H9 (cell line): ENCODE measurements around the gene C1QTNF6. TPM values are rescaled to one million over a fixed set of nuclear protein-coding genes. Genes with fewer than 3 reads are reported as not detected.

Experiments
- DNase-seq: peaks from one replicate; pipeline ENCODE4 v3.0.0-alpha.2; 2017
- H2AFZ ChIP-seq: one replicate; pipeline ENCODE4 v1.6.1; 2013; ENCODE audit warnings: mild to moderate bottlenecking, low read length, control low read depth, moderate library complexity
- H2AK5ac ChIP-seq: 2 replicates; pipeline ENCODE4 v1.6.1; 2013; ENCODE audit warnings: low read length, control low read depth, mixed read lengths; ENCODE audit not compliant: insufficient read length
- H2BK120ac ChIP-seq: one replicate; pipeline ENCODE4 v1.6.1; 2013; ENCODE audit warnings: low read depth, mild to moderate bottlenecking, low read length, control low read depth, inconsistent platforms; ENCODE audit not compliant: poor library complexity, severe bottlenecking
- H2BK12ac ChIP-seq: 2 replicates; pipeline ENCODE4 v1.6.1; 2013; ENCODE audit warnings: low read length, control low read depth, mixed read lengths, low read depth; ENCODE audit not compliant: insufficient read length
- H2BK15ac ChIP-seq: 2 replicates; pipeline ENCODE4 v1.6.1; 2013; ENCODE audit warnings: low read depth, low read length, control low read depth
- H2BK20ac ChIP-seq: one replicate; pipeline ENCODE4 v1.6.1; 2013; ENCODE audit warnings: low read depth, mild to moderate bottlenecking, low read length, control low read depth, inconsistent platforms; ENCODE audit not compliant: poor library complexity, severe bottlenecking
- H2BK5ac ChIP-seq: 2 replicates; pipeline ENCODE4 v1.6.1; 2013; ENCODE audit warnings: low read length, control low read depth, mixed read lengths; ENCODE audit not compliant: insufficient read length
- H3K14ac ChIP-seq: 2 replicates; pipeline ENCODE4 v1.6.1; 2013; ENCODE audit warnings: low read length, control low read depth; ENCODE audit not compliant: insufficient read depth
- H3K18ac ChIP-seq: 2 replicates; pipeline ENCODE4 v1.6.1; 2013; ENCODE audit warnings: low read depth, mild to moderate bottlenecking, mixed read lengths, low read length, control low read depth; ENCODE audit not compliant: insufficient read length
- H3K23ac ChIP-seq: 2 replicates; pipeline ENCODE4 v1.6.1; 2013; ENCODE audit warnings: low read length, control low read depth, mixed read lengths, low read depth; ENCODE audit not compliant: insufficient read length
- H3K23me2 ChIP-seq: 2 replicates; pipeline ENCODE4 v1.6.1; 2013; ENCODE audit warnings: low read depth, mild to moderate bottlenecking, mixed read lengths, low read length, control low read depth; ENCODE audit not compliant: insufficient read length, poor library complexity, severe bottlenecking
- H3K27ac ChIP-seq: 2 replicates; pipeline ENCODE4 v1.5.1; 2013; ENCODE audit warnings: low read length, control low read depth, mixed read lengths, low read depth; ENCODE audit not compliant: insufficient read length
- H3K27me3 ChIP-seq: 2 replicates; pipeline ENCODE4 v1.6.1; 2013; ENCODE audit warnings: low read length, control low read depth, inconsistent platforms; ENCODE audit not compliant: insufficient read depth
- H3K4ac ChIP-seq: 2 replicates; pipeline ENCODE4 v1.6.1; 2013; ENCODE audit warnings: low read depth, mild to moderate bottlenecking, control low read depth, inconsistent platforms, low read length, moderate library complexity
- H3K4me1 ChIP-seq: 2 replicates; pipeline ENCODE4 v1.6.1; 2013; ENCODE audit warnings: low read length, control low read depth, inconsistent platforms; ENCODE audit not compliant: insufficient read depth
- H3K4me2 ChIP-seq: 2 replicates; pipeline ENCODE4 v1.6.1; 2013; ENCODE audit warnings: low read length, control low read depth, mixed read lengths; ENCODE audit not compliant: insufficient read length, insufficient read depth
- H3K56ac ChIP-seq: 2 replicates; pipeline ENCODE4 v1.6.1; 2013; ENCODE audit warnings: low read depth, mild to moderate bottlenecking, mixed read lengths, low read length, control low read depth; ENCODE audit not compliant: insufficient read length
- H3K79me1 ChIP-seq: 2 replicates; pipeline ENCODE4 v1.6.1; 2013; ENCODE audit warnings: low read depth, mild to moderate bottlenecking, moderate library complexity, low read length, control low read depth, inconsistent platforms; ENCODE audit not compliant: insufficient read depth, poor library complexity, severe bottlenecking
- H3K79me2 ChIP-seq: 2 replicates; pipeline ENCODE4 v1.6.1; 2013; ENCODE audit warnings: low read length, control low read depth, inconsistent platforms; ENCODE audit not compliant: insufficient read depth
- H3K9ac ChIP-seq: 2 replicates; pipeline ENCODE4 v1.6.1; 2013; ENCODE audit warnings: low read length, control low read depth, mixed read lengths; ENCODE audit not compliant: insufficient read length; ENCODE audit errors: extremely low read depth
- H3K9me3 ChIP-seq: one replicate; pipeline ENCODE4 v1.6.1; 2013; ENCODE audit warnings: low read depth, low read length, inconsistent platforms; ENCODE audit not compliant: control insufficient read depth
- H3T11ph ChIP-seq: one replicate; pipeline ENCODE4 v1.6.1; 2013; ENCODE audit warnings: mild to moderate bottlenecking, low read length, control low read depth, inconsistent platforms
- H4K20me1 ChIP-seq: one replicate; pipeline ENCODE4 v1.6.1; 2013; ENCODE audit not compliant: control insufficient read depth, insufficient read length, insufficient read depth
- H4K5ac ChIP-seq: 2 replicates; pipeline ENCODE4 v1.6.1; 2013; ENCODE audit warnings: low read depth, mild to moderate bottlenecking, mixed read lengths, low read length, control low read depth; ENCODE audit not compliant: insufficient read length
- H4K8ac ChIP-seq: replicated peaks from 2 replicates; pipeline ENCODE4 v1.6.1; 2013; ENCODE audit warnings: low read length, control low read depth, mixed read lengths, low read depth; ENCODE audit not compliant: insufficient read length
- H4K91ac ChIP-seq: 2 replicates; pipeline ENCODE4 v1.6.1; 2013; ENCODE audit warnings: low read depth, mild to moderate bottlenecking, moderate library complexity, mixed read lengths, low read length, control low read depth; ENCODE audit not compliant: insufficient read length
- H3K27ac Mint-ChIP-seq, 3 experiments: 2 replicates in 2 of 3; 3 replicates in 1 of 3; pipeline ENCODE4 v1.8.0; 2020 to 2021; ENCODE audit warnings: mixed read lengths in 3 of 3, mild to moderate bottlenecking in 1 of 3, moderate library complexity in 1 of 3
- H3K27me3 Mint-ChIP-seq: 2 replicates; pipeline ENCODE4 v1.8.0; 2021; ENCODE audit warnings: low read depth, mild to moderate bottlenecking, moderate library complexity, mixed read lengths
- H3K36me3 Mint-ChIP-seq, 3 experiments: 2 replicates in 2 of 3; 3 replicates in 1 of 3; pipeline ENCODE4 v1.8.0; 2020 to 2021; ENCODE audit warnings: low read depth in 3 of 3, mixed read lengths in 3 of 3; ENCODE audit not compliant: insufficient read depth in 1 of 3
- H3K4me1 Mint-ChIP-seq, 2 experiments: 2 replicates each; pipeline ENCODE4 v1.8.0; 2020; ENCODE audit warnings: mixed read lengths in 2 of 2
- H3K4me3 Mint-ChIP-seq, 2 experiments: 2 replicates in 1 of 2; 3 replicates in 1 of 2; pipeline ENCODE4 v1.8.0; 2020 to 2021; ENCODE audit warnings: mild to moderate bottlenecking in 2 of 2, mixed read lengths in 2 of 2, moderate library complexity in 1 of 2
- H3K9me3 Mint-ChIP-seq, 2 experiments: 2 replicates in 1 of 2; 3 replicates in 1 of 2; pipeline ENCODE4 v1.8.0; 2020; ENCODE audit warnings: mild to moderate bottlenecking in 2 of 2, mixed read lengths in 2 of 2, moderate library complexity in 1 of 2
- CTCF ChIP-seq: fragments of 200-600 bp; sonication (generic); conservative IDR thresholded peaks from 3 replicates; pipeline ENCODE4 v1.8.0; 2021; ENCODE audit warnings: antibody characterized with exemption, mild to moderate bottlenecking
- WGBS: extraction: QIAGEN DNeasy Blood & Tissue Kit; methylation state at CpG from one replicate; pipeline ENCODE4 v1.1.7; 2013; ENCODE audit warnings: missing lambda C conversion rate, low lambda C conversion rate, mixed read lengths; ENCODE audit not compliant: insufficient read length; ENCODE audit errors: extremely low coverage; 5-methylcytosine and 5-hydroxymethylcytosine counted together
- total RNA-seq: library from RNA; stranded (reverse); gene quantifications from 2 replicates; pipeline ENCODE4 v1.2.1, GENCODE V29; 2021

Gene C1QTNF6
- total RNA-seq, 1 experiment from 2014 or later, result 5.0 TPM

DNA sequence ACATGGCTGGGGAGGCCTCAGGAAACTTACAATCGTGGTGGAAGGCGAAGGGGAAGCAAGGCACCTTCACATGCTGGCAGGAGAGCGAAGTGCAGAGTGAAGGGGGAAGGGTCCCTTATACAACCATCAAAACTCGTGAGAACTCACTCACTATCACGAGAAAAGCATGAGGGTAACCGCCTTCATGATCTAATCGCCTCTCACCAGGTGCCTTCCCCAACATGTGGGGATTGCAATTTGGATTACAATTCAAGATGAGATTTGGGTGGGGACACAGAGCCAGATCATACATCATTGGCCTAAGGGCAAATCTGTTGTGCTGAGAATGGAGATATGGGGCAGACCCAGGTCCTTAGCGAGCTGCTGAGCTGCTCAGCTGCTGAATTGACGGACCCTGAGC lies 13.1 kb downstream of the C1QTNF6 start:
- no peaks in the 10 kb centered on the region for H3K79me1 ChIP-seq
- no CpG with 5 or more reads among the region's 9 CpGs for WGBS

More for the DNA sequence above, 13.1 kb downstream of the C1QTNF6 start:
- H4K91ac ChIP-seq, result no peak overlapping the region
- H3K27ac ChIP-seq, result no peak overlapping the region
- no peaks in the 10 kb centered on the region for H3K23me2 ChIP-seq
- no peak overlapping the region for H4K8ac ChIP-seq
- no peak for TF ChIP-seq CTCF
- H4K5ac ChIP-seq, result no peak overlapping the region
- no peak overlapping the region for H3K23ac ChIP-seq
- no peaks in the 10 kb centered on the region for H3K4me1 ChIP-seq
- no peak overlapping the region for H3K18ac ChIP-seq
- H3K14ac ChIP-seq, result no peak overlapping the region
- H2BK20ac ChIP-seq, result no peak overlapping the region
- peaks cover 33 to 53% of the 10 kb centered on the region in 2 experiments for H3K4me1 Mint-ChIP-seq
- H3K4me2 ChIP-seq, result no peak overlapping the region
- DNase-seq, result no peak
- no peak overlapping the region for H3K56ac ChIP-seq
- no peaks in the 10 kb centered on the region for H3K36me3 Mint-ChIP-seq
- H2BK15ac ChIP-seq, result no peak overlapping the region
- no peak overlapping the region for H2AK5ac ChIP-seq
- no peak overlapping the region for H2BK5ac ChIP-seq
- peak overlapping the region in 1 of 3 experiments; percentile 30; a peak in 1 of 7 replicates for H3K27ac Mint-ChIP-seq
- no peak overlapping the region for H3K4ac ChIP-seq
- no peak overlapping the region for H2BK120ac ChIP-seq
- H2AFZ ChIP-seq, result no peak overlapping the region
- no peaks in the 10 kb centered on the region for H3K27me3 ChIP-seq
- H3K9me3 ChIP-seq, result no peaks in the 10 kb centered on the region
- H3K9ac ChIP-seq, result no peak overlapping the region
- peaks cover 43% of the 10 kb centered on the region for H3K27me3 Mint-ChIP-seq
- H3T11ph ChIP-seq, result no peak overlapping the region
- H3K4me3 Mint-ChIP-seq, result no peak overlapping the region
- H3K79me2 ChIP-seq, result no peaks in the 10 kb centered on the region
- H2BK12ac ChIP-seq, result no peak overlapping the region
- H3K9me3 Mint-ChIP-seq, result no peaks in the 10 kb centered on the region; a peak in 1 of 5 replicates
- H4K20me1 ChIP-seq, result no peaks in the 10 kb centered on the region
